Left colon (tissue), 2 donors: Measurements from ENCODE around the gene TCF7L2. TPM values are rescaled to one million over a fixed set of nuclear protein-coding genes. Genes with fewer than 3 reads are reported as not detected.
"Not testable (repeated sequence)": the region's sequence is repeated elsewhere in the genome, so short reads cannot be mapped to it uniquely, and the experiment has no call there.

Source experiments
- ATAC-seq: fragments of 200-7000 bp; cut with Tn5 transposase; one replicate; pipeline ENCODE4 v1.9.1; 2020; ENCODE audit warnings: mild to moderate bottlenecking, moderate library complexity
- DNase-seq, 2 donors: peaks; one replicate each; pipeline ENCODE4 v3.0.0-alpha.2; 2020
- intact Hi-C, 2 donors: fragments of 100-400 bp; cut with DNase I in 1 of 2; cut with micrococcal nuclease in 1 of 2; formaldehyde crosslinking; loops; one replicate each; pipeline versions ENCODE4 v1.11.2 to v1.14.0; 2022; cut with DNase I, micrococcal nuclease
- total RNA-seq, 2 donors: library from RNA; stranded (reverse); fragmentation: NEBNext Ultra II Directional; extraction: Animal tissue kit (Norgen Biotek cat#: 25700); gene quantifications; one replicate each; pipeline ENCODE4 v1.2.1, GENCODE V29; 2021
- donor health status: DM: no; HTN: no; CAD: no.
- donor health status: DM: yes; HTN: yes; CAD: no.

TCF7L2 gene
- total RNA-seq, 2 donors from 2014 or later: 114 to 118 TPM

DNA sequence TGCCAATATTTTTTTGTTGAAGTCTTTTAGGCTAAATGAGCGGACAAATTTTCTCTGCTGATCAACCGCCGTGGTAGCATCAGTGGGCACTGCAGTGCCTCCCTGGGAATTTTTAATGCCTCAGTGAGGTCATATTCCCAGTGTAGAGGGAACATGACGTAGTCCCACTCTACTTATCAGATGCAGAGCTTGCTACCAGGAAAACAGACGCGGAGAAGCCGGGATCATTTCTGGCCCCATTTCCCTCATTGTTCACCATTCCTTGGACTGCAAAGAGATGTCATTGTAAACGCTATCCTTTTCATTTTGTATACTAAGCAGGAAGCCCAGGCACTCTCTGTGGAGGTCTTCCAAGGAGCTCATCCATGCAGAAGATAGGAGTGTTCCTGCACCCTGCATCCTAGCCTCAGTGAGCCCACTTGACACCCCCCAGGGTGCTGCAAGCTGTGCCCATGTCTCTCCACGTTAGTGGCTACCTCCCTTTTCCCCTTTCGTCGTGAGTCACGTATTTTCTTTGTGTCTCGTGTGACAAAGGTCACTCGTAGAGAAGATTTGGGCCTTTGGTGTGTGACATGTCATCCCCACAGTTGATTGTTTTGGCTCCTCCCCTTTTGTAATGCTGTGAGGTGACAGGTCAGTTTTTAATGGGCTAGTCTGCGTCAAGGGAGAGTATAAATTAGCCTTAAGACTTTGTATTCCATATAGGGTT, 145.5 kb downstream of the TCF7L2 start:
- DNase-seq: no peak
- intact Hi-C loops: loop anchor here in 1 of 2 donors (10.0 kb wide), 1 partner anchor 141 kb away; the partner anchor contains the start of gene TCF7L2
- ATAC-seq: no peak

- ATAC-seq: no peak
- intact Hi-C loops: loop anchor here in 1 of 2 donors (10.0 kb wide), 1 partner anchor 142 kb away; the partner anchor contains the start of gene TCF7L2
- no peak for DNase-seq
Observed at GRCh38 chr10:113096128-113096996, 146.3 kb downstream of the TCF7L2 start.

- no peak for ATAC-seq
- DNase-seq: no peak
- intact Hi-C loops: loop anchor here in 1 of 2 donors (10.0 kb wide), 1 partner anchor 142 kb away; the partner anchor contains the start of gene TCF7L2
Observed at GRCh38 chr10:113097036-113097435, 147.0 kb downstream of the TCF7L2 start.

GRCh38 chr10:113099431-113100183, 149.6 kb downstream of the TCF7L2 start:
- intact Hi-C loops: loop anchor here in 1 of 2 donors (10.0 kb wide), 1 partner anchor 145 kb away; the partner anchor contains the start of gene TCF7L2
- DNase-seq: no peak
- no peak for ATAC-seq

DNA sequence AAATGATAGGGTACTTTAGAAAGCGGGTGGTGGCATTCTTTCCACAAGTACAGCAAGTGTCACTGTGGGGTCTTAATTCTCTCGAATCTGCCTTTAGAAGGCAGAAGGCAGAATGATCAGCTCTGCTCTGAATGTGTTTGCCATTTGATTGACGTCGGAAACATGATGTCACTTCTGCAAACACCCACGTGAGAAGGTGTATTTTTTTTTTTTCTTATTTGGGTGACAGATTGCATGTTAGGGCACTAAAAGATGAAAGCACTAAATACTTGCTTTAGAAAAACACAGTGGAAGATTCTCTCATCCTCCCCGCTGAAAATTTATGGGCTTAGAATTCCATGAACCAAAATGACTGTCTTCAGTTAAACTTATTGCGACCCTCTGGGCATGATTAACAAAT, 150.2 kb downstream of the TCF7L2 start:
- ATAC-seq: no peak
- intact Hi-C loops: no loop called here
- DNase-seq: no peak

DNA sequence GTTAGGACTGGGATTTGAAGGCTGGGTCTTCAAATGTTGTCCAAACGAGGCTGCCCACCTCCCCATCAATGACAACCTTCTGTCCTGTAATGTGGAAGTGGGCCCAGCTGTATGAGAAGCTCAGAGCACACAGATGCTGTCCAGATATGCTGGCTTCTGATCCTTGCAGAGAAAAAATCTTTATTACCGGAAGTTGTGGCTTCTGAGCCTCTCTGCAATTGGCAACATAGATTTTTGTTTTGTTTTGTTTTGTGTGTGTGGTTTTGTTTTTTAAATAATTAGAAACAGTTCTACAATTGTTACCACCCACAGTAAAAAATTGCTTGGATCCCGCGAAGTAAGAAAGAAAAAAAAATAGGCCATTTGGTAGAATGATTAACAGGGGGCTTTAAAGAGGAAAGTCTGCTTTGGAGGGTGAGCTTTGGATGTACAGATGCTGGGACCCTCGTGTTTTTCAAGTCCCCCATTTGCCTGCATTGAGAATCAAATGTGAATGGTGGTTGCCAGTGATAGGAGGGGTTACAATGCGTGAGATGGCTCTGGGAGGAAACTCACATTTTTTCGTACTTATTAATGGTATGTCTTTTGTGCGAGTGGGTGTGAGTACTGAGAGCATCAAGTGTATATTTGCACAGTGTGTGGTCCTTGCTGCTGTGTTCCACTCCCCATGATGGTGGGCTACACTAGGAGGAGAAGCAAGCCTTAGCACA, 153.2 kb downstream of the TCF7L2 start:
- intact Hi-C loops: no loop called here
- ATAC-seq (no peak), DNase-seq (no peak)

- ATAC-seq (no peak), DNase-seq (no peak)
- intact Hi-C loops: no loop called here
Observed at GRCh38 chr10:113104047-113104446, 154.0 kb downstream of the TCF7L2 start.

DNA sequence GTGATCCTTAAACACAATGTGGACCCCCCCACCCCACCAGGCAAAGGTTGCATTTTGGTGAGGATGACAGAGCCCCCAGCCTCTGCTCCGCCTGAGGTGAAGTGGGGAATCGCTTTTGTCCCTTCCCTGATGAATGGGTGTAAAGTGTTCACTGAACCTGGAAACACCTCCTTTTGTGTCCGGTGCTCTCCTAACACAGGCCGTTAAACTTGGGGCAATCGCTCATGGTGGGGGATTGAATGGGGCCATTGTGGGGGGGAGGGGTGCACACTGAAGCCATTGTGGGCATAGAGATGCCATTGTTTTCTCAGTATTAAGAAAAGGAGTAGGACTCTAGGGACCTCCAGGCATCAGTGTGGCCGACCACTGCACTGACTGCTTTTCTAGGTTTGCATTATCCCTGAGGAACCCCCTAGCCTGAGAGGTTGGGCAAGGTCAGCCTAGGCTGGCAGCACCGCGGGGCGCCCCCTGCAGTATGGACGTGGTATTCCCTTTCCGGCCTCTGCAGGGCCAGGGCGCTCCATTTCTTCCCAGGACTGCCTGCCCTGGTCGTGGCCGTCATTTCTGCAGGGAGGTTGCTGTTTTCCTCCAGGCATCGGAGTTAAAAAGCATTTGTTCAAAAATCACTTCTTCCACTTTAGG, 158.3 kb downstream of the TCF7L2 start:
- intact Hi-C loops: no loop called here
- peak; percentile 30 for ATAC-seq
- DNase-seq: no peak

DNA sequence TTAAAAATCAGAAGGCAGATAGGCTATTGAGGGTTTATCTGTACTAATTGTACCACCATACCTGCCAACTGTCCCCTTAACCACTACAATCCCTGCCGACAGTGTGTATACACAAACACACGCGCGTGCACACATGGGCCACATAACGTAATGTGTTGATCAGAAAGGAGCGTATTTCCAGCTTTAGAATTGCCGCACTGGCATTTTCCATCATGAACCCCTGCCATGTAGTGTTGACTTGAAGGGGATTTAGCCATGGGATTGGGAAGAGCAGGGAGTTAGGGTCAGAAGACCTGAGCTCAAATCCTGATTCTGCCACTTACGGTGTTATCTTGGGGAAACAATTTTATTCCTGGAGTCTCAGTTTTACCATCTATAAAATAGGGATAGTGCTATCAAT, 158.9 kb downstream of the TCF7L2 start:
- ATAC-seq (no peak), DNase-seq (no peak)
- intact Hi-C loops: no loop called here

- ATAC-seq, DNase-seq, intact Hi-C loops: not testable (repeated sequence)
Observed at GRCh38 chr10:113109482-113109881, 159.4 kb downstream of the TCF7L2 start.

DNA sequence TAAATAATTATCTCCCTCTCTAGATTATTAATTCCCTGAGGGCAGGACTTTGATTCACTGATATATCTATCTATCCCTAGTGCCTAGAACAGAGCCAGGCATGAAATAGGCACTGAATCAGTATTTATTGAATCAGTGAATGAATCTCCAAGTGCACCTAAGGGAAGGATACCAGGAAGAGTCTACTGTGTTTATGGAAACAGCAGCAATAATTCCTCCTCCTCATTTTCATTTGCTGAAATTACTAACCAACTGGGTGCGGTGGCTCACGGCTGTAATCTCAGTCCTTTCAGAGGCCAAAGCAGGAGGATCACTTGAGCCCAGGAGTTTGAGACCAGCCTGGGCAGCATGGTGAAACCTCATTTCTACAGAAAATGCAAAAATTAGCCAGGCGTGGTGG, 161.2 kb downstream of the TCF7L2 start:
- DNase-seq (no peak), ATAC-seq (peak; percentile 56)
- intact Hi-C loops: no loop called here

GRCh38 chr10:113111900-113112853, 162.1 kb downstream of the TCF7L2 start:
- ATAC-seq (peak; percentile 57), DNase-seq (no peak)
- intact Hi-C loops: no loop called here

DNA sequence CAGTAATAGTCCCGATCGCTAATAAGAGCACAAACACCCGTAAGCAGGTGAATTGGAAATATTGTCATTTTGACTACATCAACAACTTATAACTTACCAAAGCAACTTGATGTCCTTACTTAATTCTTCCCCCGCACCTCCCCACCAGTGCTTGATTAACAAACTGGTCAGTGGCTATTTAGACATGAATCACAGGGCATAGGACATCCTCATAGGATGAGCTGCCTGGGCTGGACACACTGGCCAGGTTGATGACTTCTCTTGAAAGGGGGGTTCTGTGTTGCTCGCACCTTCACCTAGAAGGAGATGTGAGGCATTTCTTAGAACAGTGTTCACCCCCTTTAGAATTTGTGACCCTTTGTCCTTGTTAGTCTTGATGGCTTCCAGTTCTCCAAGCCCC, 163.2 kb downstream of the TCF7L2 start:
- ATAC-seq (no peak), DNase-seq (no peak)
- intact Hi-C loops: no loop called here

DNA sequence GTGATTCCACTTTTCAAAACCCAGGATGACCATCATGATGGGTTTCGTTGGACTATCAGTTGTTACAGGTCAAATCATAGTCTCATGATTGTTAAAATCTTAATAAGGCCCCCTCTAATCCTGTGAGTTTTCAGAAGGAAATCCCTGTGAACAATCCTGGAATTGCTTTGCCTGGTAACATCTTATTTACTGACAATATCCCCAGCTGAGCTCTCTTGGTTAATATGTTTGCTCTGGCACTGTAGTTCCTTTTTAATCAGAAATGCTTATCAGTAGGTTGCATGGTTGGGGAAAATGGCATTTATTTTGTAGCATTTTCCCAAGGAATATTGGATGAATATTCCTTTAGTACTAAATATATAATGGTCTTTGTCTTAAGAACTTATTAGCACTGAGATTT, 163.9 kb downstream of the TCF7L2 start:
- DNase-seq (no peak), ATAC-seq (no peak)
- intact Hi-C loops: no loop called here

DNA sequence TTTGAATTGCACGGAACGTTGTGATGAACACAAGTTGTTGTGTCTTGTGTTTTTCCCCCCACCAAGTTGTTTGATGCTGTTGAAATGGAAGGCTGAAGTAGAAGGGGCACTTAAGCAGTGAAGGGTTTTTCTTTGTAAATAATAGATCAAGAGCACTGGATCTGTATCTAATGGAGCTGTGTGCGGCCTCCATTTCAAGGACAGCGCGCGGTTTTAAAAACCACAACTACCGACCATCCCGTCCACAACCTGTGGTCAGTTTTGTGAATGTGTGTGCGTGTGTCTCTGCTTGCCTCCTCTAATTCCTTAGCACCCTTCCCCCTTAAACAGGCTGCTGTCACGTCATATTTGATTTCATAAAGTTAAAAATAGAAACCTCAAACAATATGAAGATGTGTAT, 165.5 kb downstream of the TCF7L2 start:
- intact Hi-C loops: no loop called here
- DNase-seq: no peak
- no peak for ATAC-seq

GRCh38 chr10:113118882-113119281, 168.8 kb downstream of the TCF7L2 start:
- ATAC-seq: no peak
- DNase-seq: no peak
- intact Hi-C loops: no loop called here

DNA sequence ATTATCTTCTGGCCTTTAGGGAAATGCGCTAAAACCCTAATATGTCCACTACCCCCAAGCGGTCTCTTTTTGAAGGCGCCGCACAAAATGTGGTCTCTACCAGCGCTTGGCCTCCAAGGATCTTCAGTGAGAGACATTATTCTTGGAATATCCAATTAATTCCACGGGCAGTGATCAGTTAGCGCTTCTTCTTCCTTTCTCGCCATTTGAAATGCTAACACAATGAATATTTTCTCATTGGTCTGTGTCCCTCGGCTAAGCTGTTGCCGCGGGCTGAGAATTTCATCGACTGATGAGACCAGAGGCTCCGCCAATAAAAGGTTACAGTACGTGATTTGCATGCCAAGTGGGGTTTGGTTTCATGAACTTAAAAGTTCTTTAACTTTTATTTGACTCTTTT, 169.8 kb downstream of the TCF7L2 start:
- ATAC-seq: no peak
- intact Hi-C loops: loop anchor here in 1 of 2 donors (10.0 kb wide), 1 partner anchor 165 kb away; the partner anchor contains the start of gene TCF7L2

More for the DNA sequence above, 169.8 kb downstream of the TCF7L2 start:
- no peak for DNase-seq
